Activated naive CD4-positive, alpha-beta T cell treated with anti-CD3 and anti-CD28 coated beads, Interleukin-2, amount 10 ng/mL, durations not matched to agents 7 days and 5 days (primary cell): ENCODE data around the gene CAB39L.

ENCODE experiments used
- CTCF ChIA-PET: fragments of 350-600 bp; sonication (Branson Sonifier 250); formaldehyde crosslinking; loops from one replicate; lab custom pipeline; 2021; ENCODE audit warnings: antibody characterized with exemption; lab: Charles Lee
- DNase-seq: peaks from one replicate; pipeline ENCODE4 v3.0.0-alpha.2; 2020
- H3K27ac Mint-ChIP-seq: one replicate; pipeline ENCODE4 v1.8.0; 2021; ENCODE audit warnings: mild to moderate bottlenecking, moderate library complexity, mixed read lengths
- H3K27me3 Mint-ChIP-seq: one replicate; pipeline ENCODE4 v1.8.0; 2021; ENCODE audit warnings: mild to moderate bottlenecking, mixed read lengths
- H3K36me3 Mint-ChIP-seq: one replicate; pipeline ENCODE4 v1.8.0; 2021; ENCODE audit warnings: mixed read lengths
- H3K4me1 Mint-ChIP-seq: one replicate; pipeline ENCODE4 v1.8.0; 2021; ENCODE audit warnings: mixed read lengths
- H3K4me3 Mint-ChIP-seq: one replicate; pipeline ENCODE4 v1.8.0; 2021; ENCODE audit warnings: mild to moderate bottlenecking, moderate library complexity, mixed read lengths
- H3K9me3 Mint-ChIP-seq: one replicate; pipeline ENCODE4 v1.8.0; 2021; ENCODE audit warnings: mixed read lengths

CAB39L gene

DNA sequence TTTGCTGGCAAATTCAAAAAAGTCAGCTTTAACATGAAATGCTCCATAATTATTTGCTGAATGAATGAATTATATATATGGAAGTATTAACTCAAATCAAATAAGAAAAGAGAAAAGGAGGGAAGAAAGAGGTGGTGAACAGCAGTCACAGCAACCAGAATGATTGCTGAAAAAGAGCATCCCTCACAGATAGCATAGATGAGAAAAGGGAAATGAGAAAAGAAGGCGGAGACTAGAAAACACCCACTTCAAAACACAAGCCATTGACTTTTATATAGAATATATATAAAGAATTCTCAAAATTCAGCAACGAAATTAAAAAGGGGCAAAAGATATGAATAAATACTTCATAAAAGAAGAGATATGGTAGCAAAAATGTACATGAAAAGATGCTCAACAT lies 75.2 kb downstream of the CAB39L start:
- CTCF ChIA-PET = no interaction called here
- Mint-ChIP-seq H3K4me3 (no peak overlapping the region), H3K4me1 (peaks cover 13% of the 10 kb centered on the region), H3K27me3 (peaks cover 4% of the 10 kb centered on the region), H3K27ac (no peak overlapping the region), H3K9me3 (peaks cover 4% of the 10 kb centered on the region), H3K36me3 (no peaks in the 10 kb centered on the region)
- DNase-seq = no peak

DNA sequence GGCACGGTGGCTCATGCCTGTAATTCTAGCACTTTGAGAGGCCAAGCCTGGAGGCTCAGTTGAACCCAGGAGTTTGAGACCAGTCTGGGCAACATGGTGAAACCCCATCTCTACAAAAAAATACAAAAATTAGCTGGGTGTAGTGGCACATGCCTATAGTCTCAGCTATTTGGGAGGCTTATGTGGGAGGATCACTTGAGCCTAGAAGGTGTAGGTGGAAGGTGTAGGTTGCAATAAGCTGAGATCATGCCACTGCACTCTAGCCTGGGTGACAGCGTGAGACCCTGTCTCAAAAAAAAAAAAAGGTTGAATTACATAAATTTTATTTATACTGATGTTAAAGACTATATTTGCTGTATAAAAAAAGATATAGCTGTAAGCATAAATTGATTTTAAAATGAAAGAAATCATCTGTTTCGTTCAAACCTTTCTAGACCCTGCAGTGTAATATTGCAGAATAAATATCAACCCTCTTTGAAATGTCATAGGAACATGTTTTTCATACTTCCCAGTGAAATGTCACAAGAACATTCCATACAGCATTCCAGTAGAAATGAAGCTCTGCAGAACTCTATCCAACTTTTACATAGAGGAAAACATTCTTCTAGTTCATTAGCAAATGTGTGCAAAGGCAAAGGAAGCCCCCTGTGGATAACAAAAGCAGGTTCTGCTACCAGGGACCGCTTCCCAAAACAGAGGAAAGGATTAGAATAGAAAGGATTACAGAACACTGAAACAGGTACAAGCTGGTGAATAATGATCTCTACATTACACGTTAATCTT lies 76.0 kb downstream of the CAB39L start:
- H3K36me3 Mint-ChIP-seq = peaks cover 4% of the 10 kb centered on the region
- DNase-seq = no peak
- H3K4me3 Mint-ChIP-seq = no peak overlapping the region
- CTCF ChIA-PET = no interaction called here
- H3K27ac Mint-ChIP-seq = no peak overlapping the region
- peaks cover 6% of the 10 kb centered on the region for H3K9me3 Mint-ChIP-seq
- H3K27me3 Mint-ChIP-seq = peaks cover under 1% of the 10 kb centered on the region
- H3K4me1 Mint-ChIP-seq = peaks cover 10% of the 10 kb centered on the region

DNA sequence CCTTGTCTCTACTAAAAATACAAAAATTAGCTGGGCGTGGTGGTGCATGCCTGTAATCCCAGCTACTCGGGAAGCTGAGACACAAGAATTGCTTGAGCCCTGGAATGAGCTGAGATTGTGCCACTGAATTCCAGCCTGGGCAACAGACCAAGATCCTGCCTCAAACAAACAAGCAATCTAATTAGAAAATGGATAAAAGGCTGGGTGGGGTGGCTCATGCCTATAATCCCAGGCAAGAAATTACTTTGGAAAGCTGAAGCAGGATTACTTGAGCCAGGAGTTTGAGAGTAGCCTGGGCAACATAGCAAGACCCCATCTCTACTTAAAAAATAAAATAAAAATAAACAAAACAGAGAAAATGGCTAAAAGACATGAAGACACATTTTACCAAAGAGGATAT lies 77.0 kb downstream of the CAB39L start:
- DNase-seq = no peak
- Mint-ChIP-seq H3K4me1 (peaks cover 2% of the 10 kb centered on the region), H3K36me3 (peaks cover 4% of the 10 kb centered on the region), H3K9me3 (peaks cover 6% of the 10 kb centered on the region), H3K27me3 (no peaks in the 10 kb centered on the region), H3K4me3 (no peak overlapping the region), H3K27ac (no peak overlapping the region)
- CTCF ChIA-PET = no interaction called here

DNA sequence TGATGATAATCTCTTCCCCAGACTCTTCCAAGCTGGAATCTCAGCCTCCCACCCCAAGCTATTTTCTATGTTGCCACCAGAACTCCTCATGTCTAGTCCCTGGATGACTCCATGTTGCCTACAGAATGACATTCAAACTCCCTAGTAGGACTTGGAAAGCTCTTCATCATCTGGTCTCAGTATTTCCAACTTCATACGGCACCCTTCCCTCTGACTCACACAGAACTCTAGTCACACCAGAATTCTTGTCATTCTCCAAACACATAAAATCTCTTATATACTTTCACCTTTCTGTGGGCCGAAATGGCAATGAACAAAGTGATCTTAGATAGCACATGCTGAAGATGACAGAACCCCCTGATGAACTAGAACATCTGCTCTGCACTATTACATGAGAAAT lies 86.2 kb downstream of the CAB39L start:
- CTCF ChIA-PET = no interaction called here

DNA sequence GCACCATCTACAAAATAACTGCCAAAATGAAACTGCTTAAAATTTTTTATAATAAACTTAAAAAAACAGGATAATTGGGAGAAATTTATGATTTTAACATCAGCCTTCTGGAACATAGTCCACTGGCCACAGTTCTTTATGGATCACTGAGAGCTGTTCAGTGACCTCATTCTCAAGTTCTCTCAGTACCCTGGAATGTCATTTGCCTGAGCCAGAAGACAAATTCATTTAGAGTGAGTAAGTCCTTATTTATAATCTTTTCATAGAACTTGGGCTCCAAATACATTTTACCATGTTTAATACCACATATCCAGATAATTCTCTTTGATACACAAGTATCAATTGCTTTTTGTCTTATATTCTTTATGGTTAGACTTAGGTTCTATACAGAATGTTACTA lies 87.6 kb downstream of the CAB39L start:
- H3K9me3 Mint-ChIP-seq = no peaks in the 10 kb centered on the region
- peaks cover 3% of the 10 kb centered on the region for H3K27me3 Mint-ChIP-seq
- H3K4me3 Mint-ChIP-seq = no peak overlapping the region

More for the DNA sequence above, 86.2 kb downstream of the CAB39L start:
- no peak overlapping the region for H3K4me3 Mint-ChIP-seq
- H3K27me3 Mint-ChIP-seq = no peaks in the 10 kb centered on the region
- H3K4me1 Mint-ChIP-seq = no peaks in the 10 kb centered on the region
- no peaks in the 10 kb centered on the region for H3K36me3 Mint-ChIP-seq
- H3K9me3 Mint-ChIP-seq = no peaks in the 10 kb centered on the region
- no peak for DNase-seq
- H3K27ac Mint-ChIP-seq = no peak overlapping the region

DNA sequence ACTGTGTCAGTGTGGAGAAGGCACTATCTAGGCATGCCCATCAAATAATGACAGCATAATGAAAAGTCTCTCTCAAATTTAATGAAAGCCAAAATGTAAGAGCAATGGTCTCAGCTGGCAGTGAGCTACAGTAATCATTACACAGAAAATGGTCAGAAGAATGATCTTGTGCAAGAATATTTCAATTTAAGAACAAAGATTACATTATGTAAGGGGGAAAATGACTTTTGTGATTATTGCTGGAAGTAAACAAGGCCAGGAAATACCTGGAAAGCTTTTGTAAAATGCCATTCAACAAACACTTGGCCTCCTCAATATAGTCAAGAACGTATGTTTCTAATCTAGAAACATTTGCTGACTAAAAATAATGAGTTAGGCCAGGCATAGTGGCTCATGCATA lies 89.1 kb downstream of the CAB39L start:
- H3K27me3 Mint-ChIP-seq = peaks cover 3% of the 10 kb centered on the region
- CTCF ChIA-PET = no interaction called here
- H3K4me3 Mint-ChIP-seq = no peak overlapping the region

More for the DNA sequence above, 87.6 kb downstream of the CAB39L start:
- CTCF ChIA-PET = no interaction called here
- DNase-seq = no peak
- no peaks in the 10 kb centered on the region for H3K4me1 Mint-ChIP-seq
- no peak overlapping the region for H3K27ac Mint-ChIP-seq
- no peaks in the 10 kb centered on the region for H3K36me3 Mint-ChIP-seq

DNA sequence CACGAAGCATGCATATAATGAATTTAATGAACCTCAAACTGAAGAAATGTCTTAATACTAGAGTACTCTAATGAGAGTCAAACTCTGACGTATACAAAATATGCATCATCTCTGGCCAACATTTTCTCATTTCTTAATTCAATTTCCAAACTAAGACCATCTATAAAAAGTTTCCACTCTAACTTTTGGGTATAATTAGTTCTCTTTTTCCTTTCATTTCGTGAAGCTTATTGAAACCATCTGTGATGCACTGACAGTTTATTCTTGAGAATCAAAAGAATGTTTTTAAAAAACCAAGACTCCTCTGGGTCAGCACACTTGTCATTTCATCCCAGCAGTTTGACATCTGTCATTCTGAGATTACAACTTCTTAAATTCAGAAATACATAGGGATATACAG lies 90.0 kb downstream of the CAB39L start:
- Mint-ChIP-seq H3K36me3 (no peaks in the 10 kb centered on the region), H3K4me3 (no peak overlapping the region), H3K4me1 (no peaks in the 10 kb centered on the region), H3K9me3 (no peaks in the 10 kb centered on the region), H3K27ac (no peak overlapping the region), H3K27me3 (peaks cover 3% of the 10 kb centered on the region)
- no peak for DNase-seq
- CTCF ChIA-PET = no interaction called here

More for the DNA sequence above, 89.1 kb downstream of the CAB39L start:
- no peaks in the 10 kb centered on the region for H3K36me3 Mint-ChIP-seq
- no peak for DNase-seq
- H3K9me3 Mint-ChIP-seq = no peaks in the 10 kb centered on the region
- H3K4me1 Mint-ChIP-seq = no peaks in the 10 kb centered on the region
- H3K27ac Mint-ChIP-seq = no peak overlapping the region

DNA sequence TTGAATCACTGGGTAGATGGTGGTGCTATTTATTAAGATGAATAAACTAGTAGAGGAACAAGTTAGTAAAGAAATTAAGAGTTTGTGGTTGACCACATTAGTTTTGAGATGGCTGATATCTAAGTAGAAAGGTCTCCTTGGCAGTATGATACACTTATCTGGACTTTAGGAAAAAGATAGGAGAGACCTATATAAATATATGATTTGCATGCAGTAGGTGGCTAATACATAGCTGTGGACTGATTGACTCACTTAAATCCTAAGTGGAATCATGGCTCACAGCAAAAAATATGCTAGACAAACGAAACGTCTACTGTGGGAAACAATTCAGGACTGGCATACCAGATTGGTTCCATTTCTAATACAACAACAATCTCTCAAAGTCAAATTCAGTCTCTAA lies 92.0 kb downstream of the CAB39L start:
- Mint-ChIP-seq H3K27ac (no peak overlapping the region), H3K4me1 (no peaks in the 10 kb centered on the region), H3K27me3 (peaks cover 8% of the 10 kb centered on the region), H3K36me3 (no peaks in the 10 kb centered on the region), H3K9me3 (no peaks in the 10 kb centered on the region), H3K4me3 (no peak overlapping the region)
- CTCF ChIA-PET = no interaction called here
- DNase-seq = no peak

DNA sequence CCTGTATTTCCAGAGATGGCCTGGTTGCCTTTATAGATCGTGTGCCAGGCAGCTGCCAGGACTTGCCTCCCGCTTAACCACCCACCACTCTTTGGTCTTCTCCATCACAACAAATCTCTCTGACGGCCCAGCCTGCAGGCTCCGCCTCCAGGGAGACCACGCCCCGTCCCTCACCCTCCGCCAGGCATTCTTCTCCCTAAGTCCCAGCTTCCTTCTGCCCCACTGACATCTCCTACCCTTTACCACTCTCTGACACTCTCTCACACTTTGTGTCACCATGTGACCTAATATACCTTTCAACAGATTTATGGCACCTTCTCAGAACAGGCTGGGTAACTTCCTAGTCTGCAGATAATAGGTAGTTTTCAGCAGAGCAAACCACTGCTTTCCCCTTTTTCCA lies 95.1 kb downstream of the CAB39L start:
- Mint-ChIP-seq H3K27me3 (peaks cover 8% of the 10 kb centered on the region), H3K27ac (no peak overlapping the region), H3K9me3 (no peaks in the 10 kb centered on the region), H3K36me3 (no peaks in the 10 kb centered on the region), H3K4me3 (no peak overlapping the region), H3K4me1 (no peaks in the 10 kb centered on the region)
- no peak for DNase-seq
- CTCF ChIA-PET = no interaction called here

DNA sequence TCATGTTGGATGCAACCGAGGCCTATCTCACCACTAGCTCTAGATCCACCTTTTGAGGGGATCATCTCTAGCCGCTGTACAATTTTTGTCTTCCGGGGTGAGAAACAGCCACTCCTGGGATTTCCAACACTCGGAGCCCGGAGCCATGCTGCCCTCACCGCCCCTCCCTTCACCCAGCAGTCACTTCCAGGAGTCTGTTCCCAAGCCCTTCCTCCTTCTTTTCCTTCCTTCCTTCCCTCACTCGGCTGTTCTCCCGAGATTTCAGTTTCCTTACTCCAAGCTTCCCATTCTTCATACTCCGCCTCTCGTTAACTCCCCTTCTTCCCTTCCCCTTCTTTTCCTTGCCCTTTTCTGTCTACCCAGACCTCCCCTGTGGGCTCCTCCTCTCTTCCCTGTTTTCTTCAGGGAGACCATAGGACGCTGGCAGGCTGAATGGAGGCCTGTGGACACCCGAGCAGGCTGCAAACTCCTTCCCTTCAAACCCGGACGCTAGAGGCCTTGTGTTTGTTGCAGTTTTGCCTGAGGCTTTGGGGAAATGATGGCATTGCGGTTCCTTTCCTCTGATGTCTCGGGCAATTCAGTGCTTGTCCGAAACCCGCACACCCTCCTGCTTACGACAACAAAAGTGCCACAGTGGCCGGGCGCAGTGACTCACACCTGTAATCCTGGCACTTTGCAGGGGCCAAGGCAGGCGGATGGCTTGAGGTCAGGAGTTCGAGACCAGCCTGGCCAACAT lies 96.0 kb downstream of the CAB39L start:
- CTCF ChIA-PET = no interaction called here
- Mint-ChIP-seq H3K9me3 (no peaks in the 10 kb centered on the region), H3K27ac (no peak overlapping the region), H3K4me3 (no peak overlapping the region), H3K27me3 (peaks cover 8% of the 10 kb centered on the region), H3K36me3 (no peaks in the 10 kb centered on the region), H3K4me1 (no peaks in the 10 kb centered on the region)
- no peak for DNase-seq

DNA sequence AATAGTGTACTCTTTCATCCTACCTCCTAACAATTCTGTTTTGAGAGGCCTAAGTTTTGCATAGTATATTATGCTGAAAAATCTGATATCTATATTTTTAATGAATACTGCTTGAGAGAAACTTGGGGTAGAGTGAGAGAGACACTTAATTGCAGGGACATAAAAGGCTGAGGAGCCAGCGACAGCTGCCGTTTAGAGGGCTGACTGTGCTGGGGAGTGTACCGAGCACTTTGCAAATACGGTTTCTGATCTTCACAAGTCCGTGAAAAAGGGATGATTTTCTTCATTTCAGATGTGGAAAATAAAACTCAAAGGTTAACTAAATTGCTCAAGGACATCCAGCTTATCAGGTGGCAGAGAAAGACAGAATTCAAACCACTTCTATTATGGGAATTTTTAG lies 97.4 kb downstream of the CAB39L start:
- CTCF ChIA-PET = no interaction called here
- no peaks in the 10 kb centered on the region for H3K36me3 Mint-ChIP-seq
- DNase-seq = no peak
- H3K27ac Mint-ChIP-seq = no peak overlapping the region
- H3K4me1 Mint-ChIP-seq = no peaks in the 10 kb centered on the region
- no peaks in the 10 kb centered on the region for H3K9me3 Mint-ChIP-seq
- peaks cover 6% of the 10 kb centered on the region for H3K27me3 Mint-ChIP-seq
- H3K4me3 Mint-ChIP-seq = no peak overlapping the region

DNA sequence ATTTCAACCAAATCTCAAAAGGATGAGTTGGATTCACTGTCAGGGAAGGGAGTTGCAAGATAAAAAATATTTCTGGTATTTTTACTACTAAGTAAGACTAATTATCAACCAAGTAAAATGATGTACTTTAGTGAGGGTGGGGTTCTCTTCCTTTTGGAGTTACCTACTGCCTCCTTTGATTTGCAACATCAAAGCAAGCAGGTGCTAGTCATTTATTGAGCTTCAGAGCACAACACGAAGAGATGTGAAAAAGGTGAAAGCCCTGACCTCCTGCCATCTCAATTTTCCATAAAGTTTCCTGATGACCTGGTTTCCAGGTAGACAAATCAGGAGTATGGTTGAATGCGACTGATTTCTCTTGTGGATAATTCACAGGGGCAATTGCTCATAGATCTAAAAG lies 100.1 kb downstream of the CAB39L start:
- Mint-ChIP-seq H3K4me3 (no peak overlapping the region), H3K27me3 (peaks cover 5% of the 10 kb centered on the region), H3K4me1 (no peaks in the 10 kb centered on the region), H3K27ac (no peak overlapping the region), H3K36me3 (no peaks in the 10 kb centered on the region), H3K9me3 (no peaks in the 10 kb centered on the region)
- DNase-seq = no peak
- CTCF ChIA-PET = no interaction called here

DNA sequence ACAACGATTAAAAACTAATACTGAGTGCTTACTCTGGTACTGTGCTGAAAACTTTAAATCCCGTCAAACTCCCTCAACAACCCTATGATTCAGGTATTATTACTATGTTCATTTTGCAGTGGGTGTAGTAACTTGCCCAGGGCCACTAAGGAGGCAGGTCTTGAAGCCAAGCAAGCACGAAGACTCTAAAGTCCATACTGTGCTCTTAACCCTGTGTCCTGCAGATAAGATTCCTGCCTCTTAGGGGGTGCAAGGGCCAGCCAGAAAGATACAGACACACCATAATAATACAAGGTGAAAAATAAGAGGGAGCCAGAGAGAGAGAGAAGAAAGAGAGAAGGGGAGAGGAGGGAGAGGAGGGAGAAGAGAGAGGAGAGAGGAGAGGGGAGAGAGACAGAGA lies 100.6 kb downstream of the CAB39L start:
- H3K36me3 Mint-ChIP-seq = no peaks in the 10 kb centered on the region
- no peak overlapping the region for H3K27ac Mint-ChIP-seq
- H3K9me3 Mint-ChIP-seq = no peaks in the 10 kb centered on the region
- no peaks in the 10 kb centered on the region for H3K4me1 Mint-ChIP-seq
- no peak overlapping the region for H3K4me3 Mint-ChIP-seq
- peaks cover 5% of the 10 kb centered on the region for H3K27me3 Mint-ChIP-seq
- DNase-seq = no peak
- CTCF ChIA-PET = no interaction called here

DNA sequence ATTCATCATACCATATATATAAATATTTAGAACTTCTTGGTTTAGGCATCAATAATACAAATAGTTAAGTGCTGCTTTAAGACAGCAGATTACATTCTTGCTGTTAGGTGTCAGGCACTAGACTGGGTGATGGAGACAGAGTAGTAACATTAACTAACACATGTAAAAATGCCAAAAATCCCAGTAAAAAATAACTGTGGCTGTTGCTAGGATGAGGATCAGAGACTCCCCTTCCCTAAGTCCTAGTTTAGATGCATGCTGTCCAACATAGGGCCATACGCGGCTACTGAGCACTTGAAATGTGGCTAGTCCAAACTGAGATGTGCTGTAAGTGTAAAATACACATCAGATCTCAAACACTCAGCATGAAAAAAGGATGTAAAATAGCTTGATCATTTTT lies 101.4 kb downstream of the CAB39L start:
- Mint-ChIP-seq H3K9me3 (no peaks in the 10 kb centered on the region), H3K27me3 (no peaks in the 10 kb centered on the region), H3K36me3 (no peaks in the 10 kb centered on the region), H3K4me3 (no peak overlapping the region), H3K4me1 (no peaks in the 10 kb centered on the region), H3K27ac (no peak overlapping the region)
- CTCF ChIA-PET = no interaction called here
- no peak for DNase-seq

DNA sequence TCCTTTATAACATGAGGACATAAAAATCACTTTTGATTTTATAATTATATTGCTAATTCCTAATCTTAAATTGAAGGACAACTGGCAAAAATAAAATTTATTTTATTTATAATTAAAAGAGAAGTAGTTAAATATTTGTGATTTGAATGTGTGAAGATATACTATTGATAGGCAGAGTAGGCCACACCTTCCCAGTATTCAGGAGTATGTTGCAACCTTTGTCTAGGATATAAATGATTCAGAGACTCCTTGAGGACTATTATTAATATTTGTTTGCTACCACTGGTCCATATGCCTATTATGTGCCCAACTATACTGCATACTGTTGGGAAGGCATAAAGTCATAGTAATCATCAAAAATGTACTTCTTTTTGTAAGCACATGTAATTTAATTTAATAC lies 101.9 kb downstream of the CAB39L start:
- H3K9me3 Mint-ChIP-seq = no peaks in the 10 kb centered on the region
- no peak overlapping the region for H3K27ac Mint-ChIP-seq
- no peaks in the 10 kb centered on the region for H3K27me3 Mint-ChIP-seq
- CTCF ChIA-PET = no interaction called here
- DNase-seq = no peak
- H3K36me3 Mint-ChIP-seq = no peaks in the 10 kb centered on the region
- H3K4me3 Mint-ChIP-seq = no peak overlapping the region
- H3K4me1 Mint-ChIP-seq = no peaks in the 10 kb centered on the region
